GM18867 (cell line): ENCODE data around the gene CUL7.

Experiments used
- ATAC-seq: cut with Tn5 transposase; IDR thresholded peaks from one replicate; pipeline ENCODE4 v1.9.1; 2021; ENCODE audit warnings: mild to moderate bottlenecking, moderate library complexity; ENCODE audit not compliant: unreplicated experiment

CUL7 gene

GRCh38 chr6:43077981-43078511 lies 24.4 kb upstream of the CUL7 start:
- ATAC-seq: no peak

DNA sequence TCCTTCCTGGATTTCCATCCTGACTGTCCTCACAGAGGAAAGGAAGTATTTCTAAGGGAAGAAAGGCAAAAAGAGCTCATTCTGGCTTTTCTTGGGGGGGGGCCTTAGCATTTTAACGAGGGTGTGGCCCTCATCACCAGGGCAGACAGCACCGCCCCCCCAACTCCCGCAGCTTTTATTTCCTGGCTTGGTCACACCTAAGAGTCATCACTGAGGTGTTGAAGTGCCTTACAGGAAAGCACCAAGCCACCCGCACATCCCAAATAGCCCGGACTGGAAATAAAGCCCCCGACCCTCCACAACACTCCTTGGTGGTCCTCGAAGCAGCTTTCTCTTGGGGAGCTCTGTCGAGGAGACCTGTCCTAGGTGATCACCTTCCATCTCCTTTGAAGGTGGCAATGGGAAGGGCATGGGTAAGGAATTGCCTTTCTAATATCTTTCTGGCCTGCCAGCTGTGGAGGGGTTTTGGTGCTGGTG lies 23.7 kb upstream of the CUL7 start:
- ATAC-seq: no peak

DNA sequence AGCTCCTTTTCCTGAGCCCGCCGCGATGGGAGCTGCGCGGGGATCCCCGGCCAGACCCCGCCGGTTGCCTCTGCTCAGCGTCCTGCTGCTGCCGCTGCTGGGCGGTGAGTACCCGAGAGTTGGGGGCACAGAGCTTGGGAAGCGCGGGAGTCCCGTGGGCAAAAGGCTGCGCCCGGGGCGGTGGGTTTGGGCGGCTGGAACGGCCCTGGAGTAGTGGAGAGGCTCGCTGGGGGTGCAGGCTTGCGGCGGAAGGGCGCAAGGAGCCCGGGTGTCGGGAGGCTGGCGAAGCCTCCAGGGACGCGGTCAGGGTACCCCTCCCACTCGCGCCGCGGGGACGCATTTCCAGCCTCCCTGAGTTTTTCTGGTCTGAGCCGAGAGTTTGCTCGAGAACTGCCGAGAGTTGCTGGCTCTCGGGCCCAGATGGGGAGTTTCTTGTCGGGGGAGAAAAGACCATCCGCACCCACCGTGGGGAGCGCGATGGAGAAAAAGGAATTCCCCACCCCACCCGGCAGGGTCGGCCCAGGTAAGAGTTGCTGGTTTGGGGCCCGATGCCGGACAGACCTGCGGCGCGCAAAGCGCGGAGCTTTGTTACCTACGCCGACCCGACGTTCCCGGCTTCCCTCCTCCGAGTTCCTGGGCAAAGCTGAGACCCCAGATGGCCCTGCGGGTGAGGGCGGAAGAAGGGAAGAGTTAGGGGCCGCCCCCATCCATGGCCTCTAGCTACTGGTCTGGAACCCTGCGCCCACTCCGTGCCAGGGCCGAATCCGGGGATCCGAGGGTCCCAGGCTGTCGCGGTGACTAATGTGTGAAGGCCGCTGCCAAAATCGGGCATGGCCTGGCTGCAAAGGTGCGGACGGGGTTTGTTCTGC lies 23.0 kb upstream of the CUL7 start:
- no peak for ATAC-seq

DNA sequence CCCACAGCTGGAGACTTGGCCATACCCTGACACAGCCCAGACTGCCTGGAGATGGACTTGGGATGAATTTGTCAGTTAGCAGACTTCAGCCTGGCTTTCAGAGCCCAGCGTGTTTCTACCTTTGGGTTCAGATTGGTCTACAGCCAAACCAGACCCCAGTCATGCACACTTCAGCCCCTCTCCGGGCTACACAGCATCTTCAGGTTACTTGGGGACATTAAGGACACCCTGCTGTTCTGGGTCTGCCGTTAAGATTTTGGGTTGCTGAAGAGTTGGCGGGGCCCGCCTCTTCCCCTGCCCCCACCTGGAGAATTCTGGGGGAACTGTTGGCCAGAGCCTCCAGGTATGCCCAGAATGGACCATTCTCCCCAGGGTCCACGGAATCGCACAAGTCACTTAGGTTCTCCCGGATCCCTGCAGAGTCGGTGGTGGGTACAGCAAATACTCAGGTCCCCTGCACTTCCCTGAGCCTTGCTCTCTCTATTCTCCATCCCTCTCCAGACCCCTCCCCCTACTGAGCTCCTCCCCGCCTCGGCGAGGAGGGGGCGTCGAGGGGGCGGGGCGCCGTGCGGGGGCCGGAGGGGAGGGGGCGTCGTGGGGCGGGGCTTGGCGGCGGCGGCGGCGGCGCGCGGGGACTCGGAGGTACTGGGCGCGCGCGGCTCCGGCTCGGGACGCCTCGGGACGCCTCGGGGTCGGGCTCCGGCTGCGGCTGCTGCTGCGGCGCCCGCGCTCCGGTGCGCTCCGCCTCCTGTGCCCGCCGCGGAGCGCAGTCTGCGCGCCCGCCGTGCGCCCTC lies 22.2 kb upstream of the CUL7 start, which contains the start of gene PTK7:
PTK7 (plus strand) TSS at position 645 of the 794 bp plus-strand sequence. CDS start 175 bp downstream, outside the sequence.
- ATAC-seq: no peak

GRCh38 chr6:43074847-43075669 lies 21.4 kb upstream of the CUL7 start:
- no peak for ATAC-seq

- ATAC-seq: no peak
Measured at GRCh38 chr6:43070028-43070632, 16.5 kb upstream of the CUL7 start.

- ATAC-seq: no peak
Measured at GRCh38 chr6:43062818-43063217, 9.2 kb upstream of the CUL7 start.

GRCh38 chr6:43061861-43062260 lies 8.2 kb upstream of the CUL7 start:
- ATAC-seq: no peak

DNA sequence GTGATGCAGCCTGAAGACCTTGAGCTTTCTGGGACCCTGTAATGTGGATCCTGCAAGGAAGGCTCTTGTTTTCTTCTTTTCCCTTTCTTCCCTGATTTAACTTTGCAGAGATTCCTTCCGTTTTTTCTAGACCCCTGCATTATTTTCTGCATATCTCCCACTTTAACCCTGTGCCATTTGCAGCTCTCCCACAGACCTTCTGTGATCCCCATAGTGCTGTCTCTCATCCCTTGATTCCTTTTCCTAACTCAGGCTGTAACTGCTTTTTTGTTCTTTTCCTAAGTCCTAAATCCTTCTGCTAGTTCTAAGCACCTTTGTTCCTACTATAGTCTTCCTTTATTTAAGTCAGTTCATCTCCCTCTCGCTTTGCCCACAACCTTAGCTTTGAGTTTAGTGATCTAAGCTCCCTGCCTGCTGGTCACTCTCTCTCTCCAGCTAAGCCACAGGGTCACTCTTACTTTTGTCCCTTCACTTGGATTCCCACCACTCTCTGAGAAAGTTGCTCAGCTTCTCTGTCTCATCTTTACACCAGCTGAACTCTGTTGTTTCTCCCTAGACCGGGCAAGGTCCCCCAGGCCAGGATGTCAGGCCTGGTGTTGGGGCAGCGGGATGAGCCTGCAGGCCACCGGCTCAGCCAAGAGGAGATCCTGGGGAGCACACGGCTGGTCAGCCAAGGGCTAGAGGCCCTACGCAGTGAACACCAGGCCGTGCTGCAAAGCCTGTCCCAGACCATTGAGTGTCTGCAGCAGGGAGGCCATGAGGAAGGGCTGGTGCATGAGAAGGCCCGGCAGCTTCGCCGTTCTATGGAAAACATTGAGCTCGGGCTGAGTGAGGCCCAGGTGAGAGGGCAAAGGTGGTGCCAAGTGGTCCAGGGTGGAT lies 7.3 kb upstream of the CUL7 start:
- ATAC-seq: no peak

DNA sequence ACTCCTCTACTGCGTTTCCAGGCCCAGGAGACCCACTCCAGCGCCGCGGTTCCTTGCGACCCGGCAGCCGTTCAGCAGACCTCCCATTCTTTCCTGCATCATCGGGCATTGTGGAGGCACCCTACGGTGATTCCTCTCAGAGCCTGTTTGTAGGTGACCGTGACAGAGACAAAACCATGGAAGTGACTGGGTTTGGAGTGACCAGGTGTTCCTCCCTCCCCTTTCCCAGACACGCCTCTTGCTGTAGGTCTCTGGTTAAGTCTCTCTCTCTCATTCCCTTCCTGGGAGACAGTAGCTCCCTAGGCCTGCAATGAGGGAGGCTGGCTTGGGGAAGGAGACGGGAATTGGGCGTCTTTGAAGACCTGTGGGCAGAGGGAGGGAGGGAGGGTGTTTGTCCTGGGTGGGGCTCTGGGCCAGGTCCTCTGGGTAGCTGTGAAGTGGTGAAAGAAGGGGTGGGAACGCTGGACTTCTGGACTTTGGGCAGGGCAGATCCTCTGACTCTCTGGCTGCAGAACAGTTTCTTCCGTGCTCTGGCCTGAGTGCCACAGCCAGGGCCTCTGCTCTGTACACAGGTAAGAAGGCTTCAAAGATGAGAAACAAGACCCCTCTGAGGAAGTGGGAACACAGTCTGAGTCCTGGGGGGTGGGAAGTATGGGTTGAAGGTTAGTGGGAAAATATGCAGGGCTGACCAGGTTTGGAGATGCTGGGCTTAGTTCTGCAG lies 6.5 kb upstream of the CUL7 start:
- ATAC-seq: no peak

DNA sequence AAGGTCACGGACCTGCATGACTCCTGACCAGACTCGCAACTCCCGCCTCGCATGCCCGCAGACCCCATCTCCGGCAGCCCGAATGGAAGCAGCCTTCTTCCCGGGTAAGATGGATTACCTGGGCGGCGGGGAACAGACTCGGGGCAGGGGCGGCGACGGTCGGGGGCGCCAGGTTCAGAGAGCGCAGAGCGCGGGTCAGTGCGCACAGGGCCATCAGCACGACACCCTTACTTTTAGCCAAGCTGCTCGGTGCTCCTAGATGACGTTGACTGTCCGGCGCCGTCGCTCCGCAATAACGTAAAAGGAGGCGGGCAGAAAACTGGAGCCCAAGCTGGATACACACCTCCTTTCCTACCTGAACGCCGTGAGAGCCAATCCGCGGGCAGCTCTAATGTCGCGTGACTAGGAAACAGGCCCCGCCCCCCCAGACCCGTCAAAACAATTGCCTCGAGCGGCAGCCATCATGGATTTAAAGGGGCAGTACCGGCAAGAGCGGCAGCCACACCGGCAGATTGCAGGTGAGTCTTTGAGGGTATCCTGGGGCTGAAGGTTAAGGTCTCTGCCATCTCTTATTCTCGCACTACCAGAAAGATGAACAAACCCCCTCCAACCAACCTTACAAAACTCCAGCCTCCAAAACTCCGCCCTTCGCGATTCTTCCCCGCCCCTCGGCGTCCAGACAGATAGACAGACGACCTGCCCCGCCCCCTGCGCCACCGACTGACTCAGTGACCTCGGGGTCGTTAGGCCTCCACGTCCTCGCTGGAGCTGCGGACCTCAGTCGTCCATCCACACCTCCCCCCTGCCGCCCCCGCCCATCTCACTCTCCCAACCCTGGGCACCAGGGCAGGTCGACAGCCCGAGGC lies 5.8 kb upstream of the CUL7 start, which contains the start of the genes KLC4 and MRPL2:
KLC4 (plus strand) TSS at position 464 of the 866 bp plus-strand sequence. CDS start 1,705 bp downstream, outside the sequence.
MRPL2 (minus strand) TSS at position 267 of the 866 bp plus-strand sequence; CDS start at position 214, 53 bp downstream.
- ATAC-seq: peak; percentile 87

DNA sequence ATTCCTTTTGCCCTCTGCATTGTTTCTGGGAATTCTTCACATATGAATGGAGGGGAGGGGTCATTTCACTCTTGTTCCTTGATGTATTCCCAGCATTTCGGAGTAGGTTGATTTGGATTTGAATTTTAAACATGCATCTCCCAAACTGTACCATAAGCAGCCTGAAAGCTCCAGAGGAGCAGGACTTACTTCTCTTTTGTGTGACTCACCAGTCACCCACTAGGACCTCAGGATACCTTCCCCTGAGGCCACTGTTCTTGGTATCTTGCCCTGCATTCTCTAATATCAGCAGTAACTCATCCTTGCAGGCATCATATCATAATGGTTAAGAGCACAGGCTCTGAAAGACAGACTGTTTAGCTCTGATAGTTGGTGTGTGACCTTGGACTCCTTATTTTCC lies 4.9 kb upstream of the CUL7 start:
- no peak for ATAC-seq

- ATAC-seq: no peak
Measured at GRCh38 chr6:43055966-43056365, 2.3 kb upstream of the CUL7 start.

- ATAC-seq: no peak
Measured at GRCh38 chr6:43054206-43054943, 724 bp upstream of the CUL7 start.

- peak; percentile 21 for ATAC-seq
Measured at GRCh38 chr6:43052842-43053544, 658 bp downstream of the CUL7 start.

DNA sequence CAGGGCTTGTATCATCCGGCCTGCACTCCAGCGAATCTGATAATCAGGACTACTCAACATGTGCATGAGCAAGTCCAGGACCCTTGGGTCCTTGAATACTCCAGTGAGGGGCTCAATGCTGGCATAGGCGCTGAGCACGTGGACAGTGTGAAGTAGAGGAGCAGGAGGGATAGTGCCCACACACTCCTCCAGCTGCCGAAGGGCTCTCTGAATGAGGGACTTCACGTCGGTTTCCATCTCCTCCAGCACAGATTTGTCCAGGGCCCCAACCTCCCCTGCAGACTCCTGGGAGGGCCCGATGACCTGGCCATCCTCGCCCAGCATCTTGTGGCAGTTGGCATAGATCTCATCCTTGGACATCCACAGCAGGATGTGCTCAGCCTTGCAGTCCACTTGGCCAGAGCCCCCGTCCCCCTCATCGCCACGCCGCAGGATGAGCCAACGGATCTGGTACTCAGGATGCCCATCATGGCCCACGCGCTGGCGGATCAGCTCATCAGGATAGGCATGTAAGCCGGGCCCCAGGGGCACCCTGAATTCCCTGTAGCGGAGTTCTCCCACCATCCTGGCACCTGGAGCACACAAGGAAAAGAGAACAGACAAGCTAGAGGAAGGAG lies 1.3 kb downstream of the CUL7 start:
- no peak for ATAC-seq
